HuH-7.5 (cell line): ENCODE data around the gene NDC1.
"Not testable (repeated sequence)": the region's sequence is repeated elsewhere in the genome, so short reads cannot be mapped to it uniquely, and the experiment has no call there.

Experiments
- DNase-seq: peaks from one replicate; pipeline ENCODE4 v3.0.0; 2011; ENCODE audit warnings: low spot score

NDC1 gene

GRCh38 chr1:53837924-53838653 is at the start of gene NDC1:
Gene NDC1, minus strand, starts transcription at chr1:53838296. Its CDS starts 35 bp downstream, at chr1:53838261.
- DNase-seq: peak; percentile 81

- DNase-seq: not testable (repeated sequence)
Observed at GRCh38 chr1:53883600-53883999, 45.5 kb upstream of the NDC1 start.

- DNase-seq: not testable (repeated sequence)
Observed at GRCh38 chr1:53881853-53882252, 43.8 kb upstream of the NDC1 start.

GRCh38 chr1:53878492-53879105 is 40.5 kb upstream of the NDC1 start:
- no peak for DNase-seq

- not testable (repeated sequence) for DNase-seq
Observed at GRCh38 chr1:53875150-53875549, 37.1 kb upstream of the NDC1 start.

- no peak for DNase-seq
Observed at GRCh38 chr1:53871773-53872484, 33.8 kb upstream of the NDC1 start.

- no peak for DNase-seq
Observed at GRCh38 chr1:53871221-53871620, 33.1 kb upstream of the NDC1 start.

- DNase-seq: no peak
Observed at GRCh38 chr1:53869454-53870117, 31.5 kb upstream of the NDC1 start.

GRCh38 chr1:53868565-53868964 is 30.5 kb upstream of the NDC1 start:
- no peak for DNase-seq

- DNase-seq: no peak
Observed at GRCh38 chr1:53862507-53862906, 24.4 kb upstream of the NDC1 start.

- peak; percentile 36 for DNase-seq
Observed at GRCh38 chr1:53860967-53861411, 22.9 kb upstream of the NDC1 start.

- no peak for DNase-seq
Observed at GRCh38 chr1:53851571-53852285, 13.6 kb upstream of the NDC1 start.

- no peak for DNase-seq
Observed at GRCh38 chr1:53850082-53850673, 12.1 kb upstream of the NDC1 start.

GRCh38 chr1:53847980-53848379 is 9.9 kb upstream of the NDC1 start:
- no peak for DNase-seq

- DNase-seq: no peak
Observed at GRCh38 chr1:53842347-53842746, 4.3 kb upstream of the NDC1 start.

GRCh38 chr1:53838654-53838974 is 518 bp upstream of the NDC1 start:
- DNase-seq: no peak

- DNase-seq: no peak
Observed at GRCh38 chr1:53837646-53837923, 511 bp downstream of the NDC1 start.

GRCh38 chr1:53835491-53835890 is 2.6 kb downstream of the NDC1 start:
- DNase-seq: no peak

- DNase-seq: no peak
Observed at GRCh38 chr1:53834776-53835175, 3.3 kb downstream of the NDC1 start.

- no peak for DNase-seq
Observed at GRCh38 chr1:53833393-53833792, 4.7 kb downstream of the NDC1 start.

- no peak for DNase-seq
Observed at GRCh38 chr1:53826367-53826766, 11.7 kb downstream of the NDC1 start.

GRCh38 chr1:53825306-53825705 is 12.8 kb downstream of the NDC1 start:
- no peak for DNase-seq
